K562 (cell line): ENCODE data around the gene VPS13D. TPM values are rescaled to one million over a fixed set of nuclear protein-coding genes. Genes with fewer than 3 reads are reported as not detected.
A peak's percentile ranks its signal among the peaks of the same experiment; 100 is the strongest.

Source experiments
- ARID1B ChIP-seq: fragments of 450-650 bp; IDR thresholded peaks from 2 replicates; pipeline ENCODE4 v1.6.1; 2016; ENCODE audit warnings: antibody characterized with exemption, mild to moderate bottlenecking, inconsistent platforms
- BCLAF1 ChIP-seq, 2 experiments: fragments of 450-650 bp in 1 of 2; IDR thresholded peaks; 2 replicates each; pipeline ENCODE4 v1.6.1; 2011 to 2017; ENCODE audit warnings: low read depth in 2 of 2, antibody characterized with exemption in 1 of 2, borderline replicate concordance in 1 of 2, low read length in 1 of 2, mild to moderate bottlenecking in 1 of 2, mixed read lengths in 1 of 2; ENCODE audit not compliant: control insufficient read depth in 1 of 2
- CHD2 ChIP-seq: IDR thresholded peaks from 2 replicates; pipeline ENCODE4 v1.6.1; 2011; ENCODE audit warnings: low read depth, low read length
- CREBBP ChIP-seq: IDR thresholded peaks from one replicate; pipeline ENCODE4 v1.6.1; 2012; ENCODE audit warnings: low read depth, mild to moderate bottlenecking, control low read depth, inconsistent platforms, low read length
- CUX1 ChIP-seq: fragments of 200-800 bp; sonication (Bioruptor generic); IDR thresholded peaks from 2 replicates; pipeline ENCODE4 v1.6.1; 2016; ENCODE audit warnings: missing genetic modification characterization, missing compliant biosample characterization
- GABPB1 ChIP-seq: sonication (generic); formaldehyde crosslinking; IDR thresholded peaks from 2 replicates; pipeline ENCODE4 v1.8.0; 2022; ENCODE audit warnings: mild to moderate bottlenecking, missing genetic modification reagents
- HLTF ChIP-seq: fragments of 450-650 bp; IDR thresholded peaks from 2 replicates; pipeline ENCODE4 v1.6.1; 2016
- HMG20B ChIP-seq: fragments of 250-450 bp; sonication (Bioruptor Pico); IDR thresholded peaks from 2 replicates; pipeline ENCODE4 v1.5.0; 2021; ENCODE audit warnings: mild to moderate bottlenecking
- MTA3 ChIP-seq: fragments of 450-650 bp; formaldehyde crosslinking; IDR thresholded peaks from 2 replicates; pipeline ENCODE4 v1.6.1; 2017; ENCODE audit warnings: mild to moderate bottlenecking, borderline replicate concordance
- SLC30A9 ChIP-seq: fragments of 250-450 bp; sonication (Bioruptor Pico); IDR thresholded peaks from 2 replicates; pipeline ENCODE4 v1.8.0; 2022; ENCODE audit warnings: mild to moderate bottlenecking, moderate library complexity
- SMARCA4 ChIP-seq: fragments of 450-650 bp; IDR thresholded peaks from 2 replicates; pipeline ENCODE4 v1.6.1; 2016
- USF1 ChIP-seq: sonication (generic); formaldehyde crosslinking; IDR thresholded peaks from 2 replicates; pipeline ENCODE4 v1.9.0; 2022; ENCODE audit warnings: mild to moderate bottlenecking, missing genetic modification reagents
- ZC3H8 ChIP-seq: fragments of 450-650 bp; IDR thresholded peaks from 2 replicates; pipeline ENCODE4 v1.6.1; 2017
- ZFP1 ChIP-seq: fragments of 450-650 bp; formaldehyde crosslinking; IDR thresholded peaks from 2 replicates; pipeline ENCODE4 v1.4.0; 2020; ENCODE audit warnings: mild to moderate bottlenecking, mixed read lengths
- ZFX ChIP-seq: sonication (generic); formaldehyde crosslinking; IDR thresholded peaks from 2 replicates; pipeline ENCODE4 v1.8.0; 2022; ENCODE audit warnings: mild to moderate bottlenecking, missing genetic modification reagents, moderate library complexity
- ZNF431 ChIP-seq: sonication (generic); formaldehyde crosslinking; IDR thresholded peaks from 2 replicates; pipeline ENCODE4 v1.8.0; 2022; ENCODE audit warnings: mild to moderate bottlenecking, missing genetic modification reagents
- ZNF436 ChIP-seq: fragments of 250-450, 450-650 bp; sonication (Bioruptor Pico); formaldehyde crosslinking; IDR thresholded peaks from 2 replicates; pipeline ENCODE4 v1.7.0; 2020; ENCODE audit warnings: mild to moderate bottlenecking
- ZNF512 ChIP-seq: IDR thresholded peaks from 2 replicates; pipeline ENCODE4 v1.6.1; 2016; ENCODE audit warnings: missing genetic modification characterization, missing compliant biosample characterization
- polyA plus RNA-seq, 8 experiments: library from polyadenylated mRNA; depleted of rRNA in 4 of 8; stranded (reverse) in 5 of 8; unstranded in 3 of 8; fragments of >200 nt; fragmentation: Nextera tagmentation in 2 of 8; fragmentation: Illumina TruSeq in 1 of 8; extraction: Ambion mirVana in 2 of 8; extraction: Trizol in 1 of 8; gene quantifications; 2 replicates each; pipeline versions ENCODE4 v1.2.1 to v1.2.3, GENCODE V29; 2011 to 2014; ENCODE audit warnings: inconsistent platforms in 1 of 8, missing spikeins in 1 of 8
- total RNA-seq, 7 experiments: library from RNA; depleted of rRNA in 6 of 7; stranded (reverse); fragments of >200 nt in 6 of 7; fragmentation: Illumina TruSeq in 2 of 7; extraction: Trizol in 2 of 7; gene quantifications; 2 replicates each; pipeline versions ENCODE4 v1.2.1 to v1.2.3, GENCODE V29; 2011 to 2021; ENCODE audit warnings: low replicate concordance in 1 of 7

Gene VPS13D
- total and polyA plus RNA-seq, 9 of the 15 experiments (the other 6 are each of a cell fraction or from before 2014, with no cell fraction given): 6.1 to 51.5 (median 38.5) TPM

- TF ChIP-seq ZFX (CRISPR knock-in tag) (peak; percentile 95), SMARCA4 (peak; percentile 94), HLTF (no peak), ZNF431 (CRISPR knock-in tag) (no peak), BCLAF1 (IDR thresholded peaks at IDR 0.05; ENCODE audit: borderline replicate concordance in 1 of 2, control insufficient read depth in 1 of 2, low read depth in 2 of 2, low read length in 1 of 2) (no peak; a peak in 1 of 4 replicates), CUX1 (CRISPR knock-in tag) (peak; percentile 81; the same call in 1 of the 2 replicates), GABPB1 (peak; percentile 70; the same call in 1 of the 2 replicates), SLC30A9 (no peak), ZNF436 (CRISPR knock-in tag) (no peak), MTA3 (peak; percentile 97), CHD2 (peak; percentile 39; the same call in 1 of the 2 replicates), USF1 (no peak), ZNF512 (no peak), ZFP1 (CRISPR knock-in tag) (no peak), ZC3H8 (no peak), ARID1B (peak; percentile 95), HMG20B (CRISPR knock-in tag) (no peak), CREBBP (no peak)
These were observed 248.2 kb downstream of the VPS13D start (continued) for GRCh38 chr1:12477936-12478611.
